NCI-H510A treated with DMSO at 0.1 percent for 48 hours (cell line): ENCODE measurements around the gene RIBC1.
"Not testable (repeated sequence)": the region's sequence is repeated elsewhere in the genome, so short reads cannot be mapped to it uniquely, and the experiment has no call there.

Experiments used
- DNase-seq: peaks from one replicate; lab custom pipeline; 2025; lab: John Stamatoyannopoulos, UW

Gene RIBC1

DNA sequence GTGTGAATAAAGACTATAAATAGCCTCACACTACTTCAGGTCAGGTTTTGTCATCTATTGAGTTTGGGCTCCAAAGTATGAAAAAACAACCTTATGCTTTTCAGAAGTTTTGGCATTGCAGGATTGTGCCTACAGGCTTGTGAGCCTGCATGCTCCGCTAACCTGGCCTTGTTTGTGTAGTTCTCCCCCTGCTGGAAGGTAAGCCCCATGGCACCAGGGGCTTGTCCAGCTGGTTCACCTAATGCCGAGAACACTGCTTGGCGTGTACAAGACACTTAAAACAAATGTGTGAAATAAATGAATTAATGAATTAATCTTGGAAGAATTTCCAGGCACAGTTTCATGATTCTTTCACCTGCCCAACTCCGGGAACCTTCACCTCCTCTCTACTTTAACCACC, 13.3 kb downstream of the RIBC1 start:
- peak; percentile 60 for DNase-seq

DNA sequence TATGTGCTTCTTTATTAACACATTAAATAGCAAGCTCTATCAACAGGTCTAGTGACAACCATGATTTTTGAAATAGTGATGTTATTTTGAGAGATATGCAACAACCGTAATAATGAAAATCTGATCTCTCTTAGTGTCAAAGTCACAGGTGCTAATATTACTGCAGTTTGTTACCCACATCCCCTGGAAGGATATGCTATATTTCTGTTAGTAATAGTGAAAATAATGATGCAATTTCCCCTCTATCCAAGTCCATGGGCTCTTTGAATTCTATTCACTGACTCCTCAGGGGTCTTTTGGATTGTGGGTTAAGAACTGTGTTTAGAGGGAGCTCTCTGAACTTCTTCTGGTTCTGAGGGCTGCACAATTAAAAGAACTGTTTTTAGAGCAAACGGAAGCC, 14.5 kb downstream of the RIBC1 start:
- no peak for DNase-seq

DNA sequence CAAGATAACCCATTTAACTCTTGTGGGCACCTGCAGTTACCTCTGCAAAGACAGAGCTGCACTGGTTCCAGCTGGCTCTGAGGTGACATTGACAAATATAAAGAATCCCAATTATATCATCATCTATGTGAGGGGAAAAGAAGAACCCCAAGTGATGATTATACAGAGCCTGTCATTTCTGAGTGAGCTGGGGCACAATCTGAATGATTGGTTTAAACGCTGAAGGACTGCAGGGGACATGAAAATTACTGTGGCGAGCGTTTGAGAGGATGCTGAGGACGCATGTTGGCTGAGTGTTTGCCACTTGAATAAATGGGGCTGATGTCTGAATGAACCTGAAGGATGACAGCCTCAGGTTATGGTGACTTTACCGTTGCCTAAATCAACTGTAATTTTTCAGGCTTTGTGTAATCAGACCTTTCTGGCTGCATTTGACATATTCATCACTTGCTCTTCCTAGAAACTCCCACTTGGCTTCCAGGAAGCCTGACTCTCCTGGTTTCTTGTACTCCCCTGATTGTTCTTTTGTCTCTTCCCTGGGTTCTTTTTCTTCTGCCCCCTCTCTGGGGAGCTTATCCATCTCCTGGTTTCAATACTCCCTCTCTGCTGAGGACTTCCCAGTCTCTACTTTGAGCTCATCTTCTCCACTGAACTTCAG, 15.6 kb downstream of the RIBC1 start:
- peak; percentile 2 for DNase-seq

DNA sequence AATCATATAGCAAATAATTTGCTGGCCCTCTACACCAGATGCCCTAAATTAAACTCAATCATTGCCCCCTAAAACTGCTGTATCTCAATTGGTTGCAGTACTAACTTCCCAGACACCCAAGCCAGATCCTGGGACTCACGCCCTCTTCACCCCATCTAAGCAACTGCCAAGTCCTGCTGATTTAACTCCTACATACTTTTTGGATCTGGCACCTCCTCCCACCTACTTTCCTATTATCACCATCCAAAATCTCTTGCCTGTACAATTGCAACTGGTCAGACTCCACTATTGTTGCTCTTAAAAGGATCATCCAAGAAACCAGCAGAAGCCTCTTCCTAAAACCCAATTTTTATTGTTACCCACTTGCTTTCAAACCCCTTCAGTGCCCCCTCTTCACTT, 16.2 kb downstream of the RIBC1 start:
- no peak for DNase-seq

- DNase-seq: peak; percentile 47
Observed at GRCh38 chrX:53440101-53440500, 17.4 kb downstream of the RIBC1 start.

- peak; percentile 15 for DNase-seq
Observed at GRCh38 chrX:53440621-53441517, 18.2 kb downstream of the RIBC1 start.

DNA sequence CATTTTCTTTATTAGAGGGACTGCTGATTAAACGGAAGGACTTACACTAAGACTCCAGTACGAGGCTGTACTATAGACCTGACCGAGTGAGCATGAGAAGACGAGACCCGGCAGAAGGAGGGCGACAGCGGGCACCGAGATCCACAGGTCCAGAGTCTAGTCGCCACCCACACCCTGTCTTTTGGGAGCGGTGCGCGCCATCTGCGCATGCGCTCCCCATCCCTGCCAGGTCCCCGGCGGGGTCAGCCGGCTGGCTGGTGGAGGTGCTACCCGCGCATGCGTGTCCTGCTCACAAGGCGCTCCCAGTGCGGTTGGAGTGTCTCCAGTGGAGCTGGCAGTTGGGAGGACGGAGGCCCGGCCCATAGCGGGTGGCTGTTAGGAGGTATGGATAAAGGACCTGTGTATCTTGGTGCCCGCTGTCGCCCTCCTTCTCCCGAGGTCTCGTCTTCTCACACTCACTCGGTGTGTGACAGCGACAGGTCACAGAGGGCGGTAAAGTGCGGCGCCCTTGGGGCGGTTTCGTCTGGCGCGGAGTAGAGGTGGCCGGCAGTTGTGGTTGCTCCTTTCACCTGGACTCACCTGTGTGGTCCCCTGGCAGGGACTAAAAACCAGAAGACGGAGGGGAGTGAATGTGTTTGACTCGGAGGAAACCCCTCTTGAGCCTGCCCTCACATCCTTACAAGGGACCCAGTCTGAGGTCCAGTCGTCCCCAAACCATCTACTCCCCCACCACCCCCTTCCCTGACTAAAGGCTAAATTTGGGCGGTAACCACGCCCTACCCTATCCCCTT, 19.1 kb downstream of the RIBC1 start:
- peak; percentile 70 for DNase-seq

DNA sequence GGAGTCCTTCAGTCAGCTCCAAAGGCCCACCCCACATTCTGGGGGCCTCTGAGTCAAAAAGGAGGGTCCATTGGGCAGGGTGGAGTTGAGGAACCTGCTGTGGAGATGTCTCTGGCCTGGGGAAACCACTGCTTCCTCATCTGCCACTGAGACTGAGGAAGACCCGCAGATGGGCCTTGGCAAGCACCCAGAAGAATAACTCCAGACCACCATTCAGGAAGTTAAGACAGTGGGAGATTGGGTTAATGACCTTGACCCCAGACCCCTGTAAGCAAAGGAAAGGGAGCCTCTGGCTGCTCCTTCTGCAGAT, 19.6 kb downstream of the RIBC1 start:
- DNase-seq: no peak

GRCh38 chrX:53445977-53446376, 23.3 kb downstream of the RIBC1 start:
- peak; percentile 7 for DNase-seq

DNA sequence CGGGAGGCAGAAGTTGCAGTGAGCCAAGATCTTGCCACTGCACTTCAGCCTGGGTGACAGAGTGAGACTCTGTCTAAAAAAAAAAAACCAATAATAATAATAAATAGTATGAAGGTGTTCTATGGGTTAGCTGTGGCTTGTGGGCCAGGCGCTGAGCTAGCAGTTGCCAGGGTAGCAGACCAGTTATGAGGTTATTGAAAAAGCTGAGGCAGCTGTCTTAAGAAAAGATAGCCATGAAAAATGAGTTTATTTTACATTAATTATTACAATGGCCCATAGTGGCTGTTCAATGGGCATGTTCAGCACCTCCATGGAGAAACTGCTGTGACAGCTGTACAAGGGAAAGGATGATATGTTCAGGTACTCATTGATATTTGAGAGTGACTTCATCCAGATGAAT, 24.8 kb downstream of the RIBC1 start:
- DNase-seq: no peak

DNA sequence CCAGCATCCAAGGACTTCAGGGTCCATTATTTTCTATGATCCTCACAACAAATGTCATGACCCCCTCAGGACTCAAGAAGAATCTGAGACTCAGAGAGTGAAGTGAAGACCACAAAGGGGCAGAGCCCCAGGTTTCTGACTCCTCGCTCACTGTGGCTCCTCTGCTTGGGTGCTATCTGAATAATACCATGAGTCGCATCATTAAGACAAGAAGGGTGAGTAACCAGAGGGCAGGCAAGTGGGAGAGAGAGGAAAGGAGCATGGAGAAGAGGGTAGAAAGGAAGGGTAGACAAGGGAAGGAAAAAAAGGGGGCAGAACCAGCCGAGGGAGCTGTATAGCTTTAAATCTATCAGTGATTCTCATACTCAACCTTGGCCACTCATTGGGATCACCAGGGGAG, 27.0 kb downstream of the RIBC1 start:
- no peak for DNase-seq

DNA sequence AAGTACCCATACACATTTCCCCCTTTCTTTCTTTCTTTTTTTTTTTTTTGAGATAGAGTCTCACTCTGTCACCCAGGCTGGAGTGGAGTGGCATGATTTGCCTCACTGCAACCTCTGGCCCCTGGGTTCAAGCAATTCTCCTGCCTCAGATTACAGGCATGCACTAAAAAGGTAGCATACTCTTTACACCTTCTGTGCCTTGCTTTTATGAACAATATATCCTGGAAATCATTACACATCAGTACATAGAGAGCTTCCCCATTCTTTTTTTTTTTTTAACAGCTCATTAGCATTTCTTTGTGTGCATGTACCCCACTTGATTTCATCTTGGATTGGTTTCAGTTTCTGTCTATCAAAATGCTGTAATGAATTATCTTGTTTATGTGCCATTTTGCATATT, 30.1 kb downstream of the RIBC1 start:
- no peak for DNase-seq

- no peak for DNase-seq
Observed at GRCh38 chrX:53456254-53456653, 33.6 kb downstream of the RIBC1 start.

DNA sequence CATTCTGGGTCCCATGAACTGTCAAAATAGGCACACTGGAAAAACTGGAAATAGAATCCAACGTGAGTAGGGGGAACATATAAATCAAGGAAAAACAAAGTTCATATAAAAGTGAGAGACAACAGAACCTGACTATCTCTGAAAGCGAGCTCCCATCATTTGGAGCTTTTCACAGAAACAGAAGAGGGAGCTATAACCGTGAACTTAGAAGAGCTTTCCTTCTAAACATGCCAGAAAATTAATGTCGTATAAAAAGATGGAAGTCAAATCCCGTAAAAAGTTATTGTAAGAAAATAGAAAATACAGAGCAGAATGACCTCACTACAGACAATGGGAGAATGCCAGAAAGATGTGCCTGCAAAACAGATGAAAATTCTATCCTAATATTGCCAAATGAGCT, 35.4 kb downstream of the RIBC1 start:
- no peak for DNase-seq

GRCh38 chrX:53468659-53469058, 46.0 kb downstream of the RIBC1 start:
- DNase-seq: not testable (repeated sequence)

DNA sequence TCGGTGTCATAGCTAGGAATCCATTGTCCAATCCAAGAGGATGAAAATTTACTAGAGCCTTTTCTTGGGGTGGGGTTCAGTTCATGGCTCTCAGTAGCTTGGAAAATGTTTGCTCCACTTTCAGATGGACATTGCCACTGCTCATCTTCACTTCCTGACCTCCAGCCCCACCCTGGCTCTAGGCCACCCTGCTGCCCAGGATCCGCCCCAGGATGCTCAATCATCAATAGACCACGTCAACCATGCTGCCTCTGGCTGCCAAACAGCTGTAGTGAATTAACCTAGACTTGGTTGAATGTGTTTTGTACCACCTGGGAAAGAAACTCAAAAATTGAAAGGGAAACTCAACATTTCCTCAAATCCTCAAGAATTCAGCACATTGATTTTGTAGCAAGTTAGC, 48.7 kb downstream of the RIBC1 start:
- no peak for DNase-seq

- no peak for DNase-seq
Observed at GRCh38 chrX:53474707-53475106, 52.0 kb downstream of the RIBC1 start.

- no peak for DNase-seq
Observed at GRCh38 chrX:53476371-53476770, 53.7 kb downstream of the RIBC1 start.

DNA sequence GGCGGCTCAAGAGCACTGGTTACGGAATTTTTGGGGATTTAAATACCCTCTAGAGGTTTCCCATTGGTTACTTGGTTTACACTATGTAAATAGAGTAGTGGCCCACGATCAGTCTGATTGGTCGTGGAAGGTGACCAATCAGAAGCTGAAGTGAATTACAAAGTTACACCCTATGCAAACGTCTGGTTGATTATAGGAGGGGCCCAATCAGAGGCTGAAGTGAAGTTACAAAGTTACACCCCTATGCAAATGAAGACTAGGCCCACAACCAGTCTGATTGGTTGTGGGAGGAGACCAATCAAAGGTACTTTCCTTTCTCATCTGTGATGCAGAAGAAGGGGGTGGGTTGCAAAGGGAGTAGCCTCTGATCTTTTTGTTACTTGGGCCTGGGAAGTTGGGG, 56.6 kb downstream of the RIBC1 start:
- no peak for DNase-seq
